GM10248 (cell line): Measurements from ENCODE around the gene DUSP11.

Experiments used
- CTCF ChIA-PET: fragments of 300-600 bp; sonication (Branson Sonifier 250); formaldehyde crosslinking; extraction: SDS; loops from one replicate; lab custom pipeline; 2021; ENCODE audit warnings: antibody characterized with exemption; lab: Yijun Ruan, JAX
- POLR2A ChIA-PET: fragments of 350-650 bp; sonication (Branson Sonifier 250); formaldehyde crosslinking; extraction: SDS; loops from one replicate; lab custom pipeline; 2020; ENCODE audit warnings: antibody characterized with exemption; lab: Yijun Ruan, JAX
- DNase-seq: peaks from one replicate; pipeline ENCODE4 v3.0.0; 2012; ENCODE audit errors: extremely low spot score
- TF ChIP-seq, protein P1 (sequence below): IDR thresholded peaks from 2 replicates; pipeline ENCODE4 v1.5.1; 2012; ENCODE audit warnings: mild to moderate bottlenecking, low read depth; ENCODE audit errors: extremely low read depth, missing control alignments, control extremely low read depth

Gene DUSP11

DNA sequence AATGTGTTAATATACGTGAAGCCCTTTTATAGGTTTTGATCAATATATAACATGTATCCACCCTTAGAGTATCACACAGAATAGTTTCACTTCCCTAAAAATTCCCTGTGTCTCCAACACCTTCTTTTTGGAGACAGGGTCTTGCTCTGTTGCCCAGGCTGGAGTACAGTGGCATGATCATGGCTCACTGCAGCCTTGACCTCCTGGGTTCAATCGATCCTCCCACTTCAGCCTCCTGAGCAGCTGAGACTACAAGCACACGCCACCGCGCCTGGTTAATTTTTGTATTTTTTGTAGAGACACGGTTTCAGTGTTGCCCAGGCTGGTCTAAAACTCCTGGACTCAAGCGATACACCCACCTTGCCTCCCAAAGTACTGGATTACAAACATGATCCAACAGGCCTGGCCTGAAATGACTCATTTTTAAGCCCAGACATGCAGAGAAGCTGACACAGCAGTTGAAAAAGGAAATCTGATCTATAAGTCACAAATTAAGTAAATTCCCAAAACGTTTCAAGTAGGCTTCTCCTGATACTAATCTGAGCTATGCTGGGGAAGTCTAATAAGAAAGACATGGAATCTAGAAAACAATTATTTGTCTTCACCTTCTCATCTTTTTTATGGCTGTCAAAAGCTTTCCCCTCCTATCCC is 2.9 kb downstream of the DUSP11 start:
- DNase-seq: no peak
- ChIA-PET POLR2A (no interaction called here), CTCF (no interaction called here)
- TF ChIP-seq, protein P1, sequence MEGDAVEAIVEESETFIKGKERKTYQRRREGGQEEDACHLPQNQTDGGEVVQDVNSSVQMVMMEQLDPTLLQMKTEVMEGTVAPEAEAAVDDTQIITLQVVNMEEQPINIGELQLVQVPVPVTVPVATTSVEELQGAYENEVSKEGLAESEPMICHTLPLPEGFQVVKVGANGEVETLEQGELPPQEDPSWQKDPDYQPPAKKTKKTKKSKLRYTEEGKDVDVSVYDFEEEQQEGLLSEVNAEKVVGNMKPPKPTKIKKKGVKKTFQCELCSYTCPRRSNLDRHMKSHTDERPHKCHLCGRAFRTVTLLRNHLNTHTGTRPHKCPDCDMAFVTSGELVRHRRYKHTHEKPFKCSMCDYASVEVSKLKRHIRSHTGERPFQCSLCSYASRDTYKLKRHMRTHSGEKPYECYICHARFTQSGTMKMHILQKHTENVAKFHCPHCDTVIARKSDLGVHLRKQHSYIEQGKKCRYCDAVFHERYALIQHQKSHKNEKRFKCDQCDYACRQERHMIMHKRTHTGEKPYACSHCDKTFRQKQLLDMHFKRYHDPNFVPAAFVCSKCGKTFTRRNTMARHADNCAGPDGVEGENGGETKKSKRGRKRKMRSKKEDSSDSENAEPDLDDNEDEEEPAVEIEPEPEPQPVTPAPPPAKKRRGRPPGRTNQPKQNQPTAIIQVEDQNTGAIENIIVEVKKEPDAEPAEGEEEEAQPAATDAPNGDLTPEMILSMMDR: no peak

DNA sequence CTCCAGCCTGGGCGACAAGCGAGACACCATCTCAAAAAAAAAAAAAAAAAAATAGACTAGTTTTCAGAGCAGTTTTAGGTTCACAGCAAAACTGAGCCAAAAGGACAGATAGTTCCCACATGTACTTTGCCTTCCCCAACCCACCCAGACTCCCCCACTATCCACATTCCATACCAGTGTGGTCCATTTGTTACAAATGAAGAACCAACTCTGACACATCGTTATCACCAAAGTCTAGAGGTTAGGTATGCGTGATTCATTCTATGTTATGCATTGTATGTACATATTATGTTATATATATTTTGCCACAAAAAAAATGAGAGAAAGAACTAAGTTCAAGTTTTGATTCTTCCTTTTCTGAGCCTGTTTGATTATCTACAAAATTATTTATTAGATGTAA is 3.5 kb downstream of the DUSP11 start:
- POLR2A ChIA-PET: interaction anchor here (0.6 kb wide), 1 partner anchor 357 kb away, joined by 5 read pairs; no protein-coding TSS in a partner anchor
- TF ChIP-seq, protein P1: no peak
- DNase-seq: no peak
- CTCF ChIA-PET: no interaction called here

DNA sequence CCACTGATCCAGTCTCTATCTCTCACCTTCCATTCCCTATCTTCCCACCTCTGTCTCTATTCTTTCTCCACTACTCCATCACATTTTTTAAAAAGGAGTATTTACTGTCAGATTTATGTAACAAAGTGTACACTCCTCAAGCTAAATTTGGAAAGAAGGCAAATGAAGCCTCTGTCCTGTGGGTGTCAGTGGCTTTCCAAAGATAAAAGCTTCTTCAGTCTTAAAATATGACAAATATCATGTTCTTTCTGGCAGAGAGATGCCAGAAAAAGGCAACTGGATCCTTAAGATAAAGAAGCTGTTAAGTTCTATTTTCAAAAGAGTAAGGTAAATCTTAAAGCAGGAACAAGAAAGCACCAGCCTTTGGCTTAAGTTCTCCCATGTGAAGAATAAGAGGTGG is 7.1 kb downstream of the DUSP11 start:
- CTCF ChIA-PET: interaction anchor here (1.1 to 1.3 kb wide), 3 partner anchors 10 to 54 kb away, joined by 3 to 6 read pairs (median 3); no protein-coding TSS in a partner anchor
- no peak for DNase-seq
- TF ChIP-seq, protein P1: no peak
- POLR2A ChIA-PET: no interaction called here

DNA sequence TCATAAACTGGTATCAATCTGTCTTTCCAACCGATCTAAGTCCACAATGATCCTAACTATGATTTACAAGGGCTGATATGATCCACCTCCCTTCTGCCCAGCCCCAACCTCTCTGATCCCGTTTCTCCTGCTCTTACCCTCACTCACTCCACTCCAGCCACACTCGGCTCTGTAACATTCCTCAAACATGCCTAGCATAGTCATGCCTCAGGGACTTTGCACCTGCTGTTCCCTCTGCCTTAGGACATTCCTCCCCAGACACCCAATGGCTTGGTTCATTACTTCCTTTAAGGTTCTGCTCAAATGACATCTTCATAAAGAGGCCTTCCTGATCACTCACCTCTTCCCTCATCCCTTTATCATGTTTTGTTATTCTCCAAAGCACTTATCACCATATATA is 9.2 kb downstream of the DUSP11 start:
- POLR2A ChIA-PET: no interaction called here
- no peak for DNase-seq
- TF ChIP-seq, protein P1: no peak
- CTCF ChIA-PET: no interaction called here

DNA sequence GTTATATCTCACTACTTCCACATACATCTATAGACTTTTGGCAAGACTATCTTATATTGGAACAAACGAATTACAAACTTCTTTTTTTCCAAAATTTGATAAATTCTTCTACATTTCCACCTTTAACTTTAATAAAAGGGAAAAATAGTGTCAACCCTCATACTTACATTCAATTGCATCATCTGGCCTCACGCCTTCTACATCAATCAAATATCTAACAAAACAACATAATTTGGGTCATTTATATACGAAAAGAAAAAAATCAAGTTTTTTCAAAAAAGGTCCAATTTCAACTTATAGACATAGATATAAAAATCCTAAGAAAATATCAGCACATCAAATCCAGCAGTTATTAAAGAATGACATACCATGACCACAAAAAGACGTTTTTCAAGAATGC is 12.9 kb downstream of the DUSP11 start:
- no peak for DNase-seq
- ChIA-PET POLR2A (no interaction called here), CTCF (no interaction called here)
- TF ChIP-seq, protein P1: no peak

DNA sequence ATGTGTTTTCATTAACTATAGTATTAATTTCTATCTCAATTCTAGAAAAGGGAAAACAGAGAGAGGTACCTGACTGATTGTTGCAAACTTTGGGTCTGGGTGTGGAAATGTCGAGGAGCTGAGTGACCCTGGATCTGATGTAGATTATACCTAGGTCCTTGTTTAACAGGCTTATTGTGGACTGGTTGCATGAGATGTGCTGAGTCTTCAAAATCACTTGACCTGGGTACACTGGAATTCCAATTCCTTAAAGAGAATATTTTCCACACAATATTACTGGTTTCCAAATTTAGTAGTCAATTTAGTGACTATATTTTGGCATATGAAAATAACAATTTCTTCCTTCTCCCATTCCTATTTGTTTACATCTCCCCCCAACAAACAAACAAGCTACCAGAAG is 13.6 kb downstream of the DUSP11 start:
- ChIA-PET CTCF (interaction anchor here (0.6 kb wide), 1 partner anchor 13 kb away, joined by 3 read pairs; no protein-coding TSS in a partner anchor), POLR2A (no interaction called here)
- TF ChIP-seq, protein P1: no peak
- DNase-seq: no peak
